Thyroid gland (tissue), 4 donors: ENCODE measurements around the gene PTPN4.

Source experiments
- POLR2A ChIP-seq, 2 donors: fragments of 450-650 bp; IDR thresholded peaks; one replicate each; pipeline ENCODE4 v1.6.1; 2017; ENCODE audit warnings: antibody characterized with exemption in 2 of 2, mild to moderate bottlenecking in 2 of 2, moderate library complexity in 1 of 2
- TF ChIP-seq, protein P1 (sequence below), 6 experiments: fragments of 200-600 bp in 3 of 6; fragments of 450-650 bp in 3 of 6; sonication (generic) in 3 of 6; IDR thresholded peaks; one replicate each; pipeline ENCODE4 v1.5.1; 2016 to 2019; ENCODE audit warnings: antibody characterized with exemption in 6 of 6, mild to moderate bottlenecking in 2 of 6, inconsistent platforms in 1 of 6, moderate library complexity in 1 of 6

GRCh38 chr2:119982506-119982905 lies 222.8 kb downstream of the PTPN4 start:
- TF ChIP-seq, protein P1, sequence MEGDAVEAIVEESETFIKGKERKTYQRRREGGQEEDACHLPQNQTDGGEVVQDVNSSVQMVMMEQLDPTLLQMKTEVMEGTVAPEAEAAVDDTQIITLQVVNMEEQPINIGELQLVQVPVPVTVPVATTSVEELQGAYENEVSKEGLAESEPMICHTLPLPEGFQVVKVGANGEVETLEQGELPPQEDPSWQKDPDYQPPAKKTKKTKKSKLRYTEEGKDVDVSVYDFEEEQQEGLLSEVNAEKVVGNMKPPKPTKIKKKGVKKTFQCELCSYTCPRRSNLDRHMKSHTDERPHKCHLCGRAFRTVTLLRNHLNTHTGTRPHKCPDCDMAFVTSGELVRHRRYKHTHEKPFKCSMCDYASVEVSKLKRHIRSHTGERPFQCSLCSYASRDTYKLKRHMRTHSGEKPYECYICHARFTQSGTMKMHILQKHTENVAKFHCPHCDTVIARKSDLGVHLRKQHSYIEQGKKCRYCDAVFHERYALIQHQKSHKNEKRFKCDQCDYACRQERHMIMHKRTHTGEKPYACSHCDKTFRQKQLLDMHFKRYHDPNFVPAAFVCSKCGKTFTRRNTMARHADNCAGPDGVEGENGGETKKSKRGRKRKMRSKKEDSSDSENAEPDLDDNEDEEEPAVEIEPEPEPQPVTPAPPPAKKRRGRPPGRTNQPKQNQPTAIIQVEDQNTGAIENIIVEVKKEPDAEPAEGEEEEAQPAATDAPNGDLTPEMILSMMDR (IDR thresholded peaks at IDR 0.05) = no peak
- TF ChIP-seq POLR2A (IDR thresholded peaks at IDR 0.05) = no peak
